ENCODE measurements around the gene CWF19L1. TPM values are rescaled to one million over a fixed set of nuclear protein-coding genes. Genes with fewer than 3 reads are reported as not detected.

The CWF19L1 gene
- total and polyA plus RNA-seq, 2 donors (not counting 3 experiments of a cell fraction or from before 2014, with no cell fraction given), result 11.5 to 29.9 TPM

DNA sequence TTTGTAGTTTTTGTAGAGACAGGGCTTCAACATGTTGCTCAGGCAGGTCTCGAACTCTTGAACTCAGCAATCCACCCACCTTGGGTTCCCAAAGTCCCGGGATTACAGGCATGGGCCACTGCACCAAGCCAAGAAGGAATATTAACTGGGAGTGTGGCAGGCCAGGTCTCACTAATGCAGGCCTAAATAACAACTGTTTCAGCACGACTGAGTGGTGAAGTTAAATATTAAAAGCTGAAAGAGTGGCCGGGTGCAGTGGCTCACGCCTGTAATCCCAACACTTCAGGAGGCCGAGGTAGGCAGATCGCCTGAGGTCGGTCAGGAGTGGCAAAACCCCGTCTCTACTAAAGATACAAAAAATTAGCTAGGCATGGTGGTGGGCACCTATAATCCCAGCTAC, 59.2 kb downstream of the CWF19L1 start:
- no peak for FAIRE-seq
- ChIA-PET POLR2A (no interaction called here), CTCF (interaction anchor here (1.2 kb wide), 1 partner anchor 12 kb away, joined by 3 read pairs; no protein-coding TSS in a partner anchor)
- Histone ChIP-seq H3K36me3 (ENCODE audit: control insufficient read depth in 2 of 2, extremely low read depth in 1 of 2, insufficient read depth in 2 of 2, low read length in 2 of 2) (peaks cover 7 to 8% of the 10 kb centered on the region in 2 experiments), H3K27me3 (ENCODE audit: control insufficient read depth in 2 of 2, insufficient read depth in 2 of 2, low read length in 2 of 2) (no peaks in the 10 kb centered on the region), H3K79me2 (ENCODE audit: control insufficient read depth, insufficient read depth, low read length) (no peaks in the 10 kb centered on the region), H2AFZ (ENCODE audit: low read depth, low read length) (no peak overlapping the region), H3K9me1 (replicated peaks; ENCODE audit: control insufficient read depth, extremely low read depth, insufficient read depth, low read length) (no peaks in the 10 kb centered on the region), H3K9me3 (replicated peaks; ENCODE audit: control insufficient read depth, insufficient read depth, low read length) (no peaks in the 10 kb centered on the region), H4K20me1 (replicated peaks; ENCODE audit: control insufficient read depth, extremely low read depth, insufficient read depth, low read length) (no peaks in the 10 kb centered on the region), H3K4me1 (ENCODE audit: control insufficient read depth, extremely low read depth, insufficient read depth, low read length) (no peaks in the 10 kb centered on the region), H3K4me2 (ENCODE audit: insufficient read depth, low read length) (no peak overlapping the region), H3K4me3 (replicated peaks in 1 of 3; ENCODE audit: insufficient read depth in 1 of 3, low read depth in 1 of 3, low read length in 3 of 3) (no peak overlapping the region), H3K27ac (ENCODE audit: insufficient read depth, low read depth, low read length) (no peak overlapping the region), H3K9ac (replicated peaks; ENCODE audit: extremely low read depth, insufficient read depth, low read length) (no peak overlapping the region)
- DNase-seq (ENCODE audit: low read depth, low spot score), result no peak
- no TSS peak for BruUV-seq (replicated peaks)
- intact Hi-C loops (cut with micrococcal nuclease) (no loop called here), dilution Hi-C loops (cut with MboI; ENCODE audit: extremely low pct_ligation_motif_present, low sequenced_read_pairs) (no loop called here)
- TF ChIP-seq FOS (IDR thresholded peaks at IDR 0.05; ENCODE audit: borderline replicate concordance, insufficient read depth, low read length), result no peak
- no peak for TF ChIP-seq MYC (IDR thresholded peaks at IDR 0.05; ENCODE audit: low read depth, low read length)
- no peak for TF ChIP-seq POLR2AphosphoS5 (IDR thresholded peaks at IDR 0.05; ENCODE audit: insufficient read depth, low read depth, low read length)
- no peak for TF ChIP-seq EZH2 (IDR thresholded peaks at IDR 0.05; ENCODE audit: borderline replicate concordance, low read depth, low read length, severe bottlenecking)
- TF ChIP-seq, protein P1, sequence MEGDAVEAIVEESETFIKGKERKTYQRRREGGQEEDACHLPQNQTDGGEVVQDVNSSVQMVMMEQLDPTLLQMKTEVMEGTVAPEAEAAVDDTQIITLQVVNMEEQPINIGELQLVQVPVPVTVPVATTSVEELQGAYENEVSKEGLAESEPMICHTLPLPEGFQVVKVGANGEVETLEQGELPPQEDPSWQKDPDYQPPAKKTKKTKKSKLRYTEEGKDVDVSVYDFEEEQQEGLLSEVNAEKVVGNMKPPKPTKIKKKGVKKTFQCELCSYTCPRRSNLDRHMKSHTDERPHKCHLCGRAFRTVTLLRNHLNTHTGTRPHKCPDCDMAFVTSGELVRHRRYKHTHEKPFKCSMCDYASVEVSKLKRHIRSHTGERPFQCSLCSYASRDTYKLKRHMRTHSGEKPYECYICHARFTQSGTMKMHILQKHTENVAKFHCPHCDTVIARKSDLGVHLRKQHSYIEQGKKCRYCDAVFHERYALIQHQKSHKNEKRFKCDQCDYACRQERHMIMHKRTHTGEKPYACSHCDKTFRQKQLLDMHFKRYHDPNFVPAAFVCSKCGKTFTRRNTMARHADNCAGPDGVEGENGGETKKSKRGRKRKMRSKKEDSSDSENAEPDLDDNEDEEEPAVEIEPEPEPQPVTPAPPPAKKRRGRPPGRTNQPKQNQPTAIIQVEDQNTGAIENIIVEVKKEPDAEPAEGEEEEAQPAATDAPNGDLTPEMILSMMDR (IDR thresholded peaks at IDR 0.05; ENCODE audit: extremely low read depth in 1 of 2, insufficient read depth in 1 of 2, low read depth in 1 of 2, low read length in 2 of 2), result no peak
- TF ChIP-seq GATA2 (IDR thresholded peaks at IDR 0.05; ENCODE audit: insufficient read depth, insufficient read length, low read depth, low read length), result no peak
- TF ChIP-seq POLR2A (IDR thresholded peaks at IDR 0.05; ENCODE audit: low read depth, low read length), result no peak
- no peak for TF ChIP-seq JUN (IDR thresholded peaks at IDR 0.05; ENCODE audit: borderline replicate concordance, insufficient read depth, insufficient read length, low read depth)
- TF ChIP-seq, protein P2, sequence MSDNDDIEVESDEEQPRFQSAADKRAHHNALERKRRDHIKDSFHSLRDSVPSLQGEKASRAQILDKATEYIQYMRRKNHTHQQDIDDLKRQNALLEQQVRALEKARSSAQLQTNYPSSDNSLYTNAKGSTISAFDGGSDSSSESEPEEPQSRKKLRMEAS (IDR thresholded peaks at IDR 0.05; ENCODE audit: insufficient read depth, insufficient read length), result no peak

Data from endothelial cell of umbilical vein (primary cell).